Lower leg skin (tissue), 4 donors: ENCODE data around the gene MROH2A. TPM values are rescaled to one million over a fixed set of nuclear protein-coding genes. Genes with fewer than 3 reads are reported as not detected.

ENCODE experiments used
- DNase-seq, 2 donors: peaks; one replicate each; pipeline ENCODE4 v3.0.0-alpha.2; 2019; ENCODE audit warnings: low spot score in 2 of 2
- H3K4me3 ChIP-seq: fragments of 200-600 bp; sonication (generic); 2 replicates; pipeline ENCODE4 v1.5.1; 2017; ENCODE audit warnings: mild to moderate bottlenecking, low read depth; ENCODE audit not compliant: poor library complexity, severe bottlenecking
- POLR2A ChIP-seq, 2 donors: fragments of 450-650 bp; IDR thresholded peaks; one replicate each; pipeline ENCODE4 v1.6.1; 2016 to 2017; ENCODE audit warnings: antibody characterized with exemption in 2 of 2, mild to moderate bottlenecking in 1 of 2, moderate library complexity in 1 of 2
- WGBS, 2 donors: methylation state at CpG; one replicate each; pipeline ENCODE4 v1.1.5; 2018; 5-methylcytosine and 5-hydroxymethylcytosine counted together
- intact Hi-C: fragments of 100-400 bp; cut with DNase I; formaldehyde crosslinking; loops from one replicate; pipeline ENCODE4 v1.15.0; 2023; ENCODE audit warnings: low total_unique reads
- total RNA-seq, 4 donors: library from RNA; depleted of rRNA; stranded (reverse); fragments of >200 nt; gene quantifications; one replicate each; pipeline ENCODE4 v1.1.0, GENCODE V29; 2016
- TF ChIP-seq, protein P1 (sequence below), 3 donors: fragments of 450-650 bp; IDR thresholded peaks; one replicate each; pipeline ENCODE4 v1.5.1; 2016; ENCODE audit warnings: antibody characterized with exemption in 3 of 3, mild to moderate bottlenecking in 3 of 3, moderate library complexity in 2 of 3

The MROH2A gene
- total RNA-seq, 4 donors from 2014 or later: 0.26 to 0.61 TPM; not detected in 2

DNA sequence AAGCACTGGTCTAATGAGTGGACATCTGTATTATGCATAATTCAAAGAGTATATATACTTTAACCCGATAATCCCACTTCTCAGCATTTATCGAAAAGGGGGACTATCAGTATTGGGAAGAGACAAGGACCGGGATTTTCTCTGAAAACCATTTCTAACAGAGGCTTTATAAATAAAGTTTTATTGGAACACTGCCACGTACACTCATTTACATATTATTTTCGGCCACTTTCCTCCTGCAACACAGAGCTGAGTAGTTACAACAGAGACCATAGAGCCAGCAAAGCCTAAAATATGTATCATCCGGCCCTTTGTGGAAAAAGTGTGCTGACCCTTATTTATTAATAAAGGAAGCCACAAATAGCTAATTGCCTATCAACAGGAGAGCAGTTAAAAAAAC lies 73.0 kb downstream of the MROH2A start:
- intact Hi-C loops: no loop called here
- no peak overlapping the region for H3K4me3 ChIP-seq
- TF ChIP-seq, protein P1, sequence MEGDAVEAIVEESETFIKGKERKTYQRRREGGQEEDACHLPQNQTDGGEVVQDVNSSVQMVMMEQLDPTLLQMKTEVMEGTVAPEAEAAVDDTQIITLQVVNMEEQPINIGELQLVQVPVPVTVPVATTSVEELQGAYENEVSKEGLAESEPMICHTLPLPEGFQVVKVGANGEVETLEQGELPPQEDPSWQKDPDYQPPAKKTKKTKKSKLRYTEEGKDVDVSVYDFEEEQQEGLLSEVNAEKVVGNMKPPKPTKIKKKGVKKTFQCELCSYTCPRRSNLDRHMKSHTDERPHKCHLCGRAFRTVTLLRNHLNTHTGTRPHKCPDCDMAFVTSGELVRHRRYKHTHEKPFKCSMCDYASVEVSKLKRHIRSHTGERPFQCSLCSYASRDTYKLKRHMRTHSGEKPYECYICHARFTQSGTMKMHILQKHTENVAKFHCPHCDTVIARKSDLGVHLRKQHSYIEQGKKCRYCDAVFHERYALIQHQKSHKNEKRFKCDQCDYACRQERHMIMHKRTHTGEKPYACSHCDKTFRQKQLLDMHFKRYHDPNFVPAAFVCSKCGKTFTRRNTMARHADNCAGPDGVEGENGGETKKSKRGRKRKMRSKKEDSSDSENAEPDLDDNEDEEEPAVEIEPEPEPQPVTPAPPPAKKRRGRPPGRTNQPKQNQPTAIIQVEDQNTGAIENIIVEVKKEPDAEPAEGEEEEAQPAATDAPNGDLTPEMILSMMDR (IDR thresholded peaks at IDR 0.05): no peak
- TF ChIP-seq POLR2A (IDR thresholded peaks at IDR 0.05): no peak
- 95 to 96% methylated on average over 6 of the region's 6 CpGs for WGBS, 2 donors
- DNase-seq: no peak

DNA sequence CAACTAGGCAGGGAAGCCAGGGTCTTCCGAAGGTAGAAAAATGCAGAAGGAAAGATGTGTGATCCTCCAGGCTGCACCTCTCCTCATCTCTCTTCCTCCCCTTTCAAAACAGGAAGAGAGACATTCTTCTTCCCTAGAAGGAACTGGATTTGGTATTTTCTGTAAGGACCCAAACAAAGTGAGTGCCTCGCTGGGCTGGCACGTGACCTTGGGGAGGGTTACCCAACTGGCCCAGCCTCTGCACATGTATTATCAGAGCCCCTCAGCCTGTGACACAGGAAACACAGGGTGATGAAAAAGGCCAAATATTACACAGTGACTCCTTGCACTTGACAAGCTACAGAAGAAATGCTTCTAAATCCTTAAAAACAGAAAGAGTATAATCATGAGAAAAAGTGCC lies 73.9 kb downstream of the MROH2A start:
- WGBS, 2 donors: 78 to 88% methylated on average over 3 of the region's 3 CpGs
- DNase-seq: no peak
- TF ChIP-seq, protein P1 (IDR thresholded peaks at IDR 0.05): no peak
- no peak for TF ChIP-seq POLR2A (IDR thresholded peaks at IDR 0.05)
- no peak overlapping the region for H3K4me3 ChIP-seq
- intact Hi-C loops: no loop called here

DNA sequence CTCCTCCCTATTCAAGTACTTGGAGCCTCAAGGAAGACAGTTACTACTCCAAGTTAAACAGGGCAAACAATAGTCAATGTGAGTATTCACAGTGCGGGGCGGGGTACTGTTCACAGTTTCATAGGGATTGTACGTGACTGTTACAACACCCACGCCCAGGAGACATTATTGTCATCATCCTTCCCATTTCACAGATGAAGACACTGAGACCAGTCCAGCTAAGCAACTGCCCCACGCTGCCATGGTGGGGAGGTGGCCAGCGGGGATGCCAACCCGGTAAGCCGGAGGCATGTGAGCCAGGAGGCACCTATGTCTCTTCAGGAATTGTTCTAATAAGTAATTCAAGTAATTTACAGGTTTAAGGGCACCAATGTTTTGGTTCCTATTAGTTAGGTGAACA lies 75.2 kb downstream of the MROH2A start:
- TF ChIP-seq POLR2A (IDR thresholded peaks at IDR 0.05): no peak
- TF ChIP-seq, protein P1 (IDR thresholded peaks at IDR 0.05): no peak
- 31 to 38% methylated on average over 8 of the region's 8 CpGs for WGBS, 2 donors
- peak in 1 of 2 donors; percentile 45 for DNase-seq
- intact Hi-C loops: no loop called here
- H3K4me3 ChIP-seq: no peak overlapping the region

DNA sequence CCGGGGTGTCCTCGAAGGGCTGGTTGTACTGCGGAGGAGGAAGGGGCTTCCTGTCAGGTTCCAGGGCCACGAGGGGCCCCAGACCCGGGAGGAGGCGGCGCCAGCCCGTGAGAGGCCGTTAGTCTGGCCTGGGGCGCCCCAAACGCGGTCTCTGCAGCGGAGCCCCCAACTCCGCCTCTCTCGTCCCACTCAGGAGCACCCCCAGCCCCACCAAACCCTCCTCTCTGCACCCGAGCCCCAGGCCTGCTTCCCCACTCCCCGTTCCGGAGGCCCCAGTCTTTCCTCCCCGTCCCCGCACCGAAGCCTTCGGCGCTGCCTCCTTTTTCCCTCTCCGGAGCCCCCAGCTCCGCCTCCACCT lies 75.7 kb downstream of the MROH2A start:
- WGBS, 2 donors: 0 to 1% methylated on average over 17 to 22 of the region's 25 CpGs
- peak in 1 of 2 donors; percentile 80 for DNase-seq
- no peak for TF ChIP-seq POLR2A (IDR thresholded peaks at IDR 0.05)
- TF ChIP-seq, protein P1 (IDR thresholded peaks at IDR 0.05): no peak
- intact Hi-C loops: no loop called here
- peak overlapping the region; percentile 57 for H3K4me3 ChIP-seq

DNA sequence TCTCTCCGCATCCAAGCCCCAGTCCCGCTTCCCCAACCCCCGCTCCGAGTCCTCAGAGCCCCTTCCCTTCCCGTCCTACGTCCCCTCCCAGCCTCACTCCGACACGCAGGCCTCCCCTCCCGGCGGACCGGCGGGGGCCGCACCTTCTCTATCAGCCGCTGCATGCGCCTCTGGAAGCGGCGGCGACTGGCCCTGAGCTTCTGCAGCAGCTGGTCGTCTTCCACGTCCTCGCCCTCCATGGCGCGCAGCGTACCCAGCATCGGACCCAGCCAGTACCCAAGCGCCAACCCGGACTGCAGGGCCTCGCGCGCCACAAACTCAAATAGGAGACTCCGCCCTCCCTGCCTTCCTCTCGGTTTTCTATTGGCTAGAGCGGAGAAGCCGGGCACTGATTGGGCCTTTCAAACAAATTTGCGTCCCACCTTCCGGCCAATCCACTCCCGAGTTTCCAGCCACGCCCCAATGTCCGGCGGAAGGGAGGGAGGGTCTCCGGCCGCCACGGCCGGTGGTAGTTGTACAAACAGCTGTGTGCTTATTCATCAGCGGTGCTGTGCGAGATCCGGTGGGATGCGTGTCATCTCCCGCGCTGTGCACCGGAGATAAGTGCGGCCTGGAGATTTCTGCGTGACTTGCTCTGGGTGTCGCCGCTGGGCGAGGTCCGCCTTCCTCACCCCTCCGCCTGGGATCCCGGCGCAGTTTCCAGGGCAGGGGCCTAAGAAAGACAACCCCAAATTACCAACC lies 76.3 kb downstream of the MROH2A start, which contains the start of gene HJURP:
HJURP (minus strand) TSS at position 295 of the 741 bp plus-strand sequence; CDS start at position 260, 35 bp downstream.
- 0 to 1% methylated on average over 35 to 54 of the region's 60 CpGs for WGBS, 2 donors
- peak within 1 kb of the TSS; percentile 57 for H3K4me3 ChIP-seq
- no peak for TF ChIP-seq POLR2A (IDR thresholded peaks at IDR 0.05)
- TF ChIP-seq, protein P1 (IDR thresholded peaks at IDR 0.05): no peak
- peak; percentile 93 to 98 for DNase-seq
- intact Hi-C loops: no loop called here
